SU-DHL-6 (cell line): ENCODE results near the gene CTDSP1.

Experiments
- CTCF ChIP-seq: fragments of 200-600 bp; sonication (generic); IDR thresholded peaks from one replicate; pipeline ENCODE4 v1.5.1; 2017; ENCODE audit warnings: antibody characterized with exemption, mild to moderate bottlenecking, low read length, moderate library complexity; ENCODE audit not compliant: insufficient read depth, poor library complexity, severe bottlenecking
- EZH2phosphoT487 ChIP-seq: fragments of 200-600 bp; sonication (generic), shearing (Covaris generic); conservative IDR thresholded peaks from 2 replicates; pipeline ENCODE4 v1.6.1; 2018; ENCODE audit warnings: mild to moderate bottlenecking, antibody characterized with exemption, low read length, moderate library complexity, mixed read lengths

DNA sequence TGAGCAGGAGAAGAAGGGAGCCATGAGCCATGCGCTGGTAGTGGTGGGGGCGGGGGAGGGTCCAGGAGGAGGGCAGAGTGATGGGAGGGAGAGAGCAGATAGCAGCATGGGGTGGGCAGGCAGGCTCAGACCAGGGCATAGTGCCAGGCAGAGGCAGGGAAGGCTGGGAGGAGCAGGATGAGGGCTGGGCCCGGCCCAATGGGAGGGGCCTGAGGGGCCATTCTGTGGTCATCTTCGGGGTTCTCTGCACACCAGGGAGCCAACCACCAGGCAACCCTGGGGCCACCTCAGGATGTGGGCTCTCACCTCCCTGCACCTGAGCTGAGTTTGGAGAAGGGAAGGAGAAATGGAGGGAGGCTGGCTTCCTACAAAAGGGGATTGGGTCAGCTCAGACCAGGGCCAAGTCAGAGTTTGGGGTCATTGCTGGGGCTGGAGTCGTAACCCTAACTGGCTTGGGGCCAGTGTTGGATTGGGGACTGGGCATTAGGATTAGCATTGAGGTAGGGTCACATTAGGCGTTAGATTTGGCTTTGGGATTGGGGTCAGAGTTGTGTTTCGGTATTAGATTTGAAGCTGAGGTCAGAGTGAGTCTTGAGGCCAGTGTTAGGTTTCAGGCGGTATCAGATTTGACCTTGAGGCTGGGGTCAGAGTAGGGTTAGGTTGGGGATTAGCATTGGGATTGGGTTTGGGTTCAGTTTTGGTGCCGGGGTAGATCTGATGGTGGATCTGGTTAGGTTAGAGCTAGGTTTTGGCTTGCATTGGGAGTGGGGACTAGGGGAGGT, 30.4 kb downstream of the CTDSP1 start:
- TF ChIP-seq CTCF (no peak), EZH2phosphoT487 (no peak)
